ENCODE data around the gene PRPF18.

PRPF18 gene

DNA sequence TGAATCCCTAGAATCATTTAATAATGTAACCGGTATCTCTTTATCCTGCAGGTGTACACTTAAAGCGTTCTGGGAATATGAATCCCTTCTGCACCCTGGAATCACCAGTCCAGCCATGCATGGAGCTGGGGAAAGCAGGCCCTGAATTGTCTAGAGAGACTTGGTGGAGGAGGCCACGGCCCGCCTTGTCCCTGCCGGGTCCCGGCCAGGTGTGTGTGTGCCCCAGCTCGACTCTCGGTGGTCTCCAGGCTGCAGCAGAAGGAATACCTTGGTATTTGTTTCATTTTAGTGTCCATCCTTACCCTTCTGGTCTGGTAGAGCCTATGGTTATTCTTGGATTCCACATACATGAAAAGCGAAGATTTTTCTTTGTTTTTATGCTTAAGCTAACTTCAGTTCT is 58.1 kb downstream of the PRPF18 start:
- no peak for DNase-seq

DNA sequence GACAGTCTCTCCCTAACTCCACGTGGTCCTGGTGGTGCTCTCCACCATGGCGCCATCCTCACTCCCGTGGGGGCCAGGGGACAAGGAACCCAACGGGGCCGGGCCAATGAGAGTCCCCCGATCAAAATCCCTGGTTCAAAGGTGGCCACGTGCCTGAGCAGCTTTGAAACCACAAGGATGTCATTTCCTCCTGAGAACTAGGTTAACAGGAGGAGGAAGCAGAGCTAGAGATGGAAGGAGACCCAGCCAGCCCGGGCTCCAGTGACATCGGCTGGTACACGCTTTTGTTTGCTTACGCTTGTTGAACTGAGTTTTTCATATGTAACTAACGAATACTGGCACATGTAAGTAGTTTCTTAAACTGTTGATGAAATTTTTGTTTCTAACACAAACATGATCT is 61.7 kb downstream of the PRPF18 start:
- no peak for DNase-seq

- no peak for DNase-seq
Measured at GRCh38 chr10:13649844-13650520, 63.2 kb downstream of the PRPF18 start.

- DNase-seq, result no peak
Measured at GRCh38 chr10:13650961-13651360, 64.2 kb downstream of the PRPF18 start.

DNA sequence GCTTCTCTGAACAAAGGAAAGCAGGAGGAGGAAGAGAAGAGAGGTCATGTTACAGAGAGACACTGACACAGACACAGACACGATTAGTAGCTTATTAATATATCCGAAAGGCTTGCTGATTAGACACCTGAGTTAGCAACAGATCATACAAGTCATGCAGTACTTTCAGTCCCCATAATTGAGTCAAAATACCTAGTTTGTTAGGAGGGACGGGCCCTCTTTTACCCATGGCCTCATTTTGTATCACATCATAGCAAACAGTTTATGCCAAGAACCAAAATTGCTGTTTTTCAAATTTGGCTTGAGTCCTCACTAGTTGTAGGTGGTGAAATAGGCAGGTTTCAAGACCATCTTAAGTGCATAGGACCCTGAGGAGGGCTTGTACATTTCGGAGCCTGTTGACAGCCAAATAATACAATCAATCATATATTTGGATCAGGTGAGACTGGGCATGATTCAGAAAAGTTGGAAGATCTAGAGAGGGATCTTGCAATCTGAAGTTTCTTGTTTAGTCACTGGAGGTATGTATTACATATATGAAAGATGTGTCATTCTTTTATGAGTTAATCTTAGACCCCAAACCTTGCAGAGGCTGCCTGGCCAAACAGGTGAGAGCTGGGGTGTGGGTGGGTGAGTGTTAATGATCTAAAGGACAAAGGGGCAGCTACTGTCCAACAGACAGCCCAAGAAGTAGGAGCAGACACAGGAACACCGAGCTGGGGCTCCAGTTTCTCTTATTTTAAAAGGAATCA is 65.4 kb downstream of the PRPF18 start:
- no peak for DNase-seq

DNA sequence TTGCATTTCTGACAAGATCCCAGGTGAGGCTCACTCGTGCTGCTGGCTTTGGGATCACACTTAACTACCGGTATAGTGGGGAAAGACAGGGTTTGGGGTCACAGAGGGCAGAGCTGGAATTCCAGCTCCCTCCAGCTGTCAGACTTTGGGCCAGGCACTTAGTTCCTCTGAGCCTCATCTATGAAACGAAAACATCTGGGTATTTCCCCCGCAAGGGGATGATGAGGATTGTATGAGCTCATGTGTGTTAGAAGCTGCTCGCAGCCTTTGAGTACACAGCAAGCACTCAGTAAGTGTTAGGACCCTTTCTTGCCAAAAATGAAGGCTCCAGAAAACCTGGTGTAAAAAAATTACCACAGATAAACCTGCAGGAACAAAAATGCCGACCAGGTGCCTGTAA is 66.1 kb downstream of the PRPF18 start:
- DNase-seq, result no peak

GRCh38 chr10:13654118-13654830 is 67.5 kb downstream of the PRPF18 start:
- DNase-seq, result no peak

- DNase-seq, result no peak
Measured at GRCh38 chr10:13654846-13655245, 68.1 kb downstream of the PRPF18 start.

- DNase-seq, result no peak
Measured at GRCh38 chr10:13656337-13657100, 69.8 kb downstream of the PRPF18 start.

- DNase-seq, result no peak
Measured at GRCh38 chr10:13657101-13657680, 70.4 kb downstream of the PRPF18 start.

DNA sequence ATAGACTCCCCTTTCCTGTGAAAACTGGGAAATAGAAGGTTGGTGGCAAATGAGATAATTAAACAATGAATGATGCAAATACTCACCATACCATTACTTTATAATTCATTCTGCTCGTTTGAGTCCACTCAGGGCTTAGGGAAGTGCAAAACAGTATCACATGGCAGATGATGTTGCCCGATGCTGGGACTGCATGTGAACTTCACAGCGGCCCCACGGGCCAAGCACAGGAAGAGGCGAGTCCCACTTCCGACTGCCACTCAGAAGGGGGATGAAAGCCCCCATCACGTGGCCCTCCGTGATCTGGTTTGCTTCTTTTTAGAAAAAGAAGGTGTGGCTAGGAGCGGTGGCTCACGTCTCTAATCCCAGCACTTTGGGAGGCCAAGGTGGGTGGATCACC is 71.5 kb downstream of the PRPF18 start:
- DNase-seq, result no peak

- no peak for DNase-seq
Measured at GRCh38 chr10:13658871-13659685, 72.3 kb downstream of the PRPF18 start.

DNA sequence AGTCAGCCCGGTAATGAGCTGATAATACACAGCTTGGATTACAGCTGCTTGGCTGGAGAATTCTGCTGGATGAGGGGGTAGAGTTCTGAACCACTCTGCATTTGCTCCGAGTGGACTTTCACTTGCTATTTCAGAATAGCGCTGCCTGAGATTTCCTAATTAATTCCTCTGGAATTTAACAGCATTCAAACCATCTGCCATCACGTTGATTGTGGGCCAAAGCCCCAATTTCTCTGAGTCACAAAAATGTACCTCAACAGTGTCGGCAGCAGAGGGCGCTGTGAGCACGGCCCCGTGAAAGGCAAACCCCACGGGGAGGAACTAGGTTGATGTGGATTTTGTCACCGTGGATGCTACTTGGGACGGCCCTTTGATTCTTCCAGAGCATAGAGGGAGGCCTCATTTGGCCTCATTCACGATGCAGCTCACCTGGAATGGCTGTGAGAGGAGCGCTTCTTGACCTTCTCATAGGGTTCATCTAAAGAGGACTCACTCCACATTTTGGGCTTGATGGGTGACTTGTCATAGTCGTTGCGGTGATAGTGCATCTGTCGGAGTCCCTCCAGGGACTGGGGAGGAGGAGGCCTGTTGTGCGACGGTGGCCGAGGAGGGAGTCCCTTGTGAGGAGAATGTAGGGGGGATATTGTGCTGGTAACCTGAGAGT is 73.3 kb downstream of the PRPF18 start:
- peak; percentile 1 for DNase-seq

DNA sequence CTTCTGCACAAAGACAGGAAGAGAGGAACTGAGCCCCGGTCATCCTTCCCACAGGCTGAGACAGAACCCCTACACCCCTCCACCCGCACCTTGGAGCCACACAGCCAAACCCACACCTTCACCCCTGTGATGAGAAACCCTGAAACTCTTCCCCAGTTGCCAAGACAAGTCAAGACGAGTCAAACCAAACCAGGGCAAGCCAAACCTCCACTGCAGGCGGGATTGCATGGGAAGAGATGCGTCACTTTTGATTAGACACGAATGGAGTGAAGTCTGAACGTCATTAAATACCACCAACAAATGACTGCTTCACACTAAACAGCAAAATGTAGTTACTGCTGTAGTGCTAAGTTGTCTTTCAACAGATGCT is 73.8 kb downstream of the PRPF18 start:
- no peak for DNase-seq

GRCh38 chr10:13661256-13661655 is 74.5 kb downstream of the PRPF18 start:
- no peak for DNase-seq

DNA sequence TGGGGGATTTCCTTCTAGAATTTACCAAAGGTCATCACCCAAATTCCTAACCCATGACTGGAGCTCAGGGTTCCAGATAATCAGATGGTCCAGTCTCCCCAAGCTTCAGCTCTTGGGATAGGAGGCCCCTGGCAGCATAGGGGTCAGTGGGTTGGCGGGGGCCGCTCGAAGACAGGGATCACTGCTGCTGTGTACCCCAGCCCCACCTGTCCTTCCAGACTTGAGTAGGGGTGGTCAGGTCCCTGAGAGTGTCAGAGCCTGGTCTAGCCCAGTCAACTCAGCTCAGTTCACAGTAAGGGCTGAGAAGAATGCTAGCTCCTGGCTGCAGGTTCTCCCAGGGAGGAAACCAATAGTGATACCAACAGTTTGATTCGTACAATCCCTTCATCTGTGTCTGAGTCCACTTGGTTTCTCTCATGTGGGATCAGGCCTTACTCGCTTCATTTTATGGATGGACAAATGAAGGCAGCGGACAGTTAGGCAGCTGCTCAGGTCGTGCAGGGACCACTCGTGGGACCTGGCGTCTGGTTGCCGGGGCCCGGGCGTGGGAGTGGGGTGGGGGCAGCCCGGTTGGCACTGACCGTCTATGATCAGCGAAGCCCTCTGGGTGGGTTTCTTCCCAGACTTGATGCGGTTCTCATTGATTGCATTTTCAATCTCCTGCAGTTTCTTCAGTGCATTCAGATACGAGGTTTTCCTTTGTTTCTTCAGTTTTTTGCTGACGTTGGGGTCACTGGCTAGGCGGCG is 78.9 kb downstream of the PRPF18 start:
- no peak for DNase-seq

DNA sequence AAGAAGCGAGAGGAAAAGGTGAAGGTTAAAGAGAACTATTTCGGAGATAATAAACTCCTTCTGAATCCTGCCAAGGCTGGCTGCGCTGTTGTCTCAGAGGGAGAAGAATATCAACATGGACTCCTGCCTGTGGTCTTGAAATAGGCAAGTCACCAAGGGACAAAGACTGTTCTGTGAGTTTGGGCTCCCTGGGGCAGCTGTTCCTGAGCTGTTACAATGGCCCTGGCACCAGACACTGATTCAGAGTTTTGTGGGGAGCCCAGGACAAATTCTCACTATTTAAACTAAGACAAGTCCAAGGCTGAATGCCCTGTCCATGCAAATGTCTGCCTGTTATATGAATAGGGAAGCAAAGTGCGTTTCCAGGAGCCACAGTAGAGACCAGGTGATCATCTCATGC is 81.4 kb downstream of the PRPF18 start:
- DNase-seq, result no peak

DNA sequence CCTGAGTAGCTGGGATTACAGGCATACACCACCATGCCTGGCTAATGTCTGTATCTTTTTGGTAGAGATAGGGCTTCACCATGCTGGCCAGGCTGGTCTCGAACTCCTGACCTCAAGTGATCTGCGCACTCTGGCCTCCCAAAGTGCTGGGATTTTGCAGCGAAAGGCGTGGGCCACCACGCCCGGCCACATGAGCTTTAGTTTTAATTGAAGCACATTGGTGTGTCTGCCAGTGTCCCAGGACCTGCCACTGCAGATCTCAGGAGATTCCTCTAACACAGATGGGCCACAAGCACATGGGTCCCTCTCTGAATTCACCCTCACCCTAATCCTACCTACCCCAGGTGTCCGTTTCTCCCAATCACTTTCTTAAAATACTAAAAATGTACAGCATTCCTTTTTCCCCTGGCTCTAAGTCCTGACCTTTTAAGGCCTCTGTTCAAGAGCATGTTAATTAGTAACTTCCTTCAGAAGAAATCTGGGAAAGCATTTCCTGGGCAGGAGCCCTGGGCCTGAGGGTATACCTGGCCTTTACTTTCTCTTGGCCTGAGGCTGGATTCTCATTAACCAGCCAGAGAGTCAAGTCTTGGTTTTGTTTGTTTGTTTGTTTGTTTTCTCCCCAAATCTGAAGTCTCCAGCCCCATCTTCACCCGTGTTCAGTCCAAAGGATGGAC is 82.6 kb downstream of the PRPF18 start:
- DNase-seq, result no peak

- DNase-seq, result no peak
Measured at GRCh38 chr10:13669901-13670300, 83.1 kb downstream of the PRPF18 start.

DNA sequence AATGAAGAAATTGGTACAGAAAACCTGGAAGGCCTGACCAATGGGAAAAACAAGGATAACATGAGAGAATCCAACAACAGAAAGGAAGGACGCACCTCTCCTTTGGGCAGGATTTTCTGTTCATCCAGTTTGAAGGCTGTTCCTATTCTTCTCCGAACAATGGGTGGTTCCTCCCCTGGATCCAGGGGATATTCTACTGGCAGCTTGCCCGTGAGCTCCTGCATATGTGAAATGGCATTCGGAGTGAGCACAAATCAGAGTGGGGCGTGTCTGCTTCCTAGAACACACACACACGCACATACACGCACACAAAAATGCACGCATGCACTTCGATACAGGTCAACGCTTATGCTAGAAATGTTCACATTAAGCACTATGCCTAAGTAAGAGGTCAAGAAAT is 83.5 kb downstream of the PRPF18 start:
- DNase-seq, result no peak
